Measurements from ENCODE around the gene FAM120B. TPM values are rescaled to one million over a fixed set of nuclear protein-coding genes. Genes with fewer than 3 reads are reported as not detected.

FAM120B gene
- total RNA-seq, 1 donor from 2014 or later, result 33.7 TPM

DNA sequence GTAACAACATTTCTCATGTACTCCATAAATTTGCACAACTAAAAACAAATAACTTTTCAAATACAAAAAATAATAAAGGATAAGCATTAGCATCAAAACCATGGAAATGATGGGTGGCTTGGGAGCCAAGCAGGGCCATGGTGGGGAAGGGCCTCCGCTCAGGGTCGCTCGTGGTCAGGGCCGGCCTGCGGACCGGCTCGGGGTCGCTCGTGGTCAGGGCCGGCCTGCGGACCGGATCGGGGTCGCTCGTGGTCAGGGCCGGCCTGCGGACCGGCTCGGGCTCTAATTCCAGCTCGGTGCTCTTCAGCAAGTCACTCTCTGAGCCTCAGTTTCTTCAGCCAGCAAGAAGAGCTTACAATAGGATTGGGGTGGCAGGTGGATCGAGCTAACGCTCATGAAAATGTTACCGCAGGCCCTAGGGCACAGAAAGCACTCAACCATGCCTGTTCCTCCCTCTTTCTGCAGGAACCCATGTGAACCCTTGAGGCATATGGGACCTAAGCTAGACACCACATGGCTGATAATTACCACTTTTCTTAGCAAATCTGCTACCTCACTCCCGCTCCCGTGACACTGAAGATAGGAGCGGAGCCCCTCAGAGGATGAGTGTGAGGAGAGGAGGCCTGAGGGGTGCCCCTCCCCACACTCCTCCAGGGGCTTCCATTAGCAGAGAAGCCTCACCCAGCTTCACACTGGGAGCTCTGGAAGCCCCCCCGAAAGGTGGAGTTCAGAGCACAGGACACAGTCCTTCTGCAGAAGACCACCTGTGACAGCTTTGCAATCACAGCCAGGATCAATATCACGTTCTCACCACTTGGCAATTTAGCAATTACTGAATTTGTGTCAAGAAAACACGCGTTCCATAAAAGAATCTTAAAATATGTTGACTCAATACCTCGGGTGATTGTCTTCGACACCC is 143.5 kb downstream of the FAM120B start:
- DNase-seq (ENCODE audit: low read depth, low spot score), result no peak

DNA sequence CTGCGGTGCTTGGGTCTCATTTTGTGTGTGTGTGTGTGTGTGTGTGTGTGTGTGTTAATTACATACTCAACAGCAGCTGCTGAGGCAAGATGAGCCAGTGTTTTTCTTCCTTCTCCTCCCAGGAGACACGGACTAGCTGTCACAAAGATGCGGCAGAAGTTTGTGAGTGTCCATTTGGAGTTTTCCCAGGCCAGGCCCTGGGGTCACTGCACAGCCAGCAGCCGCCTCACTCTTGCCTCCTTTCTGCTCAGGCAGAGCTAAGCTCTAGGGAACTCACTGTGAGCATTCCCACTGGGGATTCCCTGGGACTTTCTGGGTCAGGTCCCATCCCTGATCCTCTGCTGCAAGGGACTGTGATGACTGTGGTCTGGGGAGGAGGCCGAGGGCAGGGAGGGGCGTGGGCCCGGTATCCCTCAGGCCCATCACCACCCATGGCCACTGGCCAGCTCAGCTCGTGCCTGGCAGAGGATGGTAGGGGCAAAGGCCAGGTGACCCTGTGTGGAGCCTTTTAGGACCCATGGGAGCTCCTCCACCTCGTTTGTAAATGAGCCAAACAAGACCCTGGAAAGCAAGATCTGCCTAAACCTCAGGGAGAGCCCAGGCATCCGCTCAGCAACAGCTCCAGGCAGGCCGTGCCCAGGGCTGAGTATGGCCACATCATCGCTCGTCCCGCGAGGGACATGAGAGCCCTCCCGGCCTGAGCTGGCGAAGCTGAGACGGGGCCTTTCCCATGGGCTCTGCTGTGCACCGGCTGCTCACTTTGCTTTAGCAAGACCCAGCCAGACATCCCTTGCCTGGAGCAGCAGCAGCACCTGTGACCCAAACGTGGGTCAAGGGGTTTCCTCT is 144.6 kb downstream of the FAM120B start:
- TF ChIP-seq, protein P1, sequence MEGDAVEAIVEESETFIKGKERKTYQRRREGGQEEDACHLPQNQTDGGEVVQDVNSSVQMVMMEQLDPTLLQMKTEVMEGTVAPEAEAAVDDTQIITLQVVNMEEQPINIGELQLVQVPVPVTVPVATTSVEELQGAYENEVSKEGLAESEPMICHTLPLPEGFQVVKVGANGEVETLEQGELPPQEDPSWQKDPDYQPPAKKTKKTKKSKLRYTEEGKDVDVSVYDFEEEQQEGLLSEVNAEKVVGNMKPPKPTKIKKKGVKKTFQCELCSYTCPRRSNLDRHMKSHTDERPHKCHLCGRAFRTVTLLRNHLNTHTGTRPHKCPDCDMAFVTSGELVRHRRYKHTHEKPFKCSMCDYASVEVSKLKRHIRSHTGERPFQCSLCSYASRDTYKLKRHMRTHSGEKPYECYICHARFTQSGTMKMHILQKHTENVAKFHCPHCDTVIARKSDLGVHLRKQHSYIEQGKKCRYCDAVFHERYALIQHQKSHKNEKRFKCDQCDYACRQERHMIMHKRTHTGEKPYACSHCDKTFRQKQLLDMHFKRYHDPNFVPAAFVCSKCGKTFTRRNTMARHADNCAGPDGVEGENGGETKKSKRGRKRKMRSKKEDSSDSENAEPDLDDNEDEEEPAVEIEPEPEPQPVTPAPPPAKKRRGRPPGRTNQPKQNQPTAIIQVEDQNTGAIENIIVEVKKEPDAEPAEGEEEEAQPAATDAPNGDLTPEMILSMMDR (conservative IDR thresholded peaks at IDR 0.05), result no peak
- Mint-ChIP-seq H3K4me3 (no peak overlapping the region), H3K27ac (ENCODE audit: unreplicated experiment) (no peak overlapping the region), H3K9me3 (no peaks in the 10 kb centered on the region), H3K4me1 (peaks cover 36% of the 10 kb centered on the region), H3K36me3 (ENCODE audit: low read depth) (no peaks in the 10 kb centered on the region), H3K27me3 (ENCODE audit: low read depth) (no peaks in the 10 kb centered on the region)
- DNase-seq (ENCODE audit: low read depth, low spot score), result no peak

More for the DNA sequence above, 143.5 kb downstream of the FAM120B start:
- Mint-ChIP-seq H3K4me3 (no peak overlapping the region), H3K9me3 (no peaks in the 10 kb centered on the region), H3K27ac (ENCODE audit: unreplicated experiment) (no peak overlapping the region), H3K36me3 (ENCODE audit: low read depth) (no peaks in the 10 kb centered on the region), H3K27me3 (ENCODE audit: low read depth) (no peaks in the 10 kb centered on the region), H3K4me1 (peaks cover 36% of the 10 kb centered on the region)
- TF ChIP-seq, protein P1 (conservative IDR thresholded peaks at IDR 0.05), result no peak

DNA sequence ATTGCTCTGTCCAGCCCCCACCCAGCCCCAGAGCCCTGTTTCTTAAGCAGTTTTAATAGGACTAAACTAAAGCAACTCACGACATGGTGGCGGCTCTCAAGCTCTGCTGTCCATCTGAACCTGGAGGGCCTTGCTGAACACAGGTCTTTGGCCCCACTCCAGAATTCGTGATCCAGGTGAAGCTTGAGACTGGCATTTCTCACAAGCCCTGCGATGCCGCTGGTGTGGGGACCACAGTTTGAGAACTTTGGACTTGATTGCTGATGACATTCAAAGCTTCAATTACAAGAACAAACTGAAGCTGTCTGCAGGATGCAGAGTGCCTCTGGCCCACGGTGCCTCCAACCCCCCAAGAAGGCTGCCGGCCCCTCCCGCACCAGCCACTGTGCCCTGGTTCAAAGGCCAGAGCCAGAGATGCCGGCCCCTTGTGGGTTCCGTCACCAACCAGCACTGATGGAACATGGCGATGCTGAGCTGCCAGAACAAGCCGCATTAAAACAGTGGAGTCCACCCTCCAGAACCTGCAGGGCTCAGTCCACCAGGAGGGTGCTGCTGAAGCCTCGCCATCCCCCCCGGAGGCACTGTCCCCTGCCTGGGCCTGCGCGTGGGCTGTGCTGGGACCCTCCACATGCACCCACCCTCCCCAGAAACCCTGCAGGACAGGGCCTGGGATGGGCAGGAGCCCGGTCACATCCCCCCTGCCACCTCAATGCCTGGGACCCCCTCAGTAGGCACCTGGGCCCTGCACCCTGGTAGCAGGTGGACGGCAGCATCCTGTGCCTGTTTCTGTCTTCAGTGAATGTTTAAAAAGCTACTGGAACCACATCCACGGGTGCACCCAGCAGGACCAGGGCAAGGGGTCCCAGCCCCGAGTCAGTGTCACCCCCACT is 145.4 kb downstream of the FAM120B start:
- H3K4me3 Mint-ChIP-seq, result no peak overlapping the region
- TF ChIP-seq, protein P1 (conservative IDR thresholded peaks at IDR 0.05), result no peak
- no peaks in the 10 kb centered on the region for H3K36me3 Mint-ChIP-seq (ENCODE audit: low read depth)
- no peaks in the 10 kb centered on the region for H3K9me3 Mint-ChIP-seq
- no peaks in the 10 kb centered on the region for H3K27me3 Mint-ChIP-seq (ENCODE audit: low read depth)
- no peak overlapping the region for H3K27ac Mint-ChIP-seq (ENCODE audit: unreplicated experiment)
- DNase-seq (ENCODE audit: low read depth, low spot score), result no peak
- peaks cover 36% of the 10 kb centered on the region for H3K4me1 Mint-ChIP-seq

DNA sequence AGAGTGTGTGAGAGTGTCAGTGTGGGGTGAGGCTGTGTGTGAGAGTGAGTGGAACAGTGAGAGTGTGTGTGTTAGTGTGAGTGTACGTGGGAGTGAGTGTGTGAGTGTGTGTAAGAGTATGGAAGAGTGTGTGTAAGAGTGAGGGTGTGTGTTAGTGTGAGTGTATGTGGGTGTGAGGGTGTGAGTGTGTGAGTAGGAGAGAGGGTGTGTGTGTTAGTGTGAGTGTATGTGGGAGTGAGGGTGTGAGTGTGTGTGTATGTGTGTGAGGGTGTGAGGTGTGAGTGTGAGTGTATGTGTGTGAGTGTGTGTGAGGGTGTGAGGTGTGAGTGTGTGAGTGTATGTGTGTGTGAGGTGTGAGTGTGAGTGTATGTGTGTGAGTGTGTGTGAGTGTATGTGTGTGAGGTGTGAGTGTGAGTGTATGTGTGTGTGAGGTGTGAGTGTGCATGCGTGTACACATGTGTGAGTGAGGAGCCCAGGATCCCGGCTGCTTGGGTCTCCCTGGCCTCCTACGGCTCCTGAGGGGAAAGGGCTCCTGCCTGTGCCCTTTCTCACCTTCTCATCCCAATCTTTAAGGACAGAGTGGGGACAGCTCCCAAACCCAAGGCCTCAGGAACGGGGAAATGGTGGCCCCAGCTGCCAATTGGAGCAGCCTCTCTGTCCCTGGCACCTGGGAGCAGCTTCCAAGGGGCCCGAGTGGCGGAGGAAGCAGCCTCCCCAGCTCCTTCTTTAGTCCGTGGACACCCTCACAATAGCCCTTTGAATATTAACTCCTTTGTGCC is 146.4 kb downstream of the FAM120B start:
- Mint-ChIP-seq H3K4me3 (no peak overlapping the region), H3K27me3 (ENCODE audit: low read depth) (no peaks in the 10 kb centered on the region), H3K27ac (ENCODE audit: unreplicated experiment) (no peak overlapping the region), H3K36me3 (ENCODE audit: low read depth) (no peaks in the 10 kb centered on the region), H3K9me3 (no peaks in the 10 kb centered on the region), H3K4me1 (peaks cover 36% of the 10 kb centered on the region)
- DNase-seq (ENCODE audit: low read depth, low spot score), result no peak
- TF ChIP-seq, protein P1 (conservative IDR thresholded peaks at IDR 0.05), result no peak

All from neural crest cell (in vitro differentiated cells).